ENCODE results near the gene CXCR6. TPM values are rescaled to one million over a fixed set of nuclear protein-coding genes. Genes with fewer than 3 reads are reported as not detected.

The CXCR6 gene
- total and polyA plus RNA-seq, 8 donors = 0.61 to 4.1 (median 1.2) TPM

DNA sequence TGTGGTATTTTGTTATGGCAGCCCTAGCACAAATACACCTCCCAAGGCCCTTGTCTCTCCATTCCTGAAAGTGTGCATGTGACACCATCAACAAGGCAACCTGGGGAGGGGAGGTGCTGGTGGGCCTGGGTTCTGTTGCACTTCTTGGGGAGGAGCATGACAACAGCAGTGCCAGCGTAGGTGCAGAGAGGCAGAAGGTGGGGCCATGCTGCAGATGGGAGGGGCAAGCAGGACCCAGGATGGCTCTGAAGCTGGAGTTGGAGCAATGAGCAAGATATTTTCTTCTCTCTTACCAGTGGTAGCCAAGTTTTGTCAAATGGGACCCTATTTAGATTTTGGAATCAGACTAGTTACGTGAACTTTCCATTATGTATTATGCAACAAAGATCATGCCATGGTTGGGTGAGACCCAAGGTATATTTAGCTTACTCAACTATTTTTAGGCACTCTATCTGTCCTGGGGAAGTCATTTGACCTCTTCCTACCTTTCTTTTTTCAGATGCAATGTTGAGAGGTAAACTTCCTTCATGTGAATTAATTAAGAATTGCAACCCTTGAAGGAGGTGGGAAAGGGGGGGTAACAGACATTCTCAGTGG is 49.0 kb downstream of the CXCR6 start:
- no peak for ATAC-seq
- Histone ChIP-seq H3K27me3 (no peaks in the 10 kb centered on the region), H3K4me1 (peaks cover 44 to 81% of the 10 kb centered on the region in 2 donors), H3K27ac (peak overlapping the region; percentile 23 to 41), H3K36me3 (no peaks in the 10 kb centered on the region), H3K9me3 (no peaks in the 10 kb centered on the region), H3K4me3 (no peak overlapping the region)
- no peak for DNase-seq
- intact Hi-C loops (cut with DNase I) = no loop called here
- TF ChIP-seq, protein P1, sequence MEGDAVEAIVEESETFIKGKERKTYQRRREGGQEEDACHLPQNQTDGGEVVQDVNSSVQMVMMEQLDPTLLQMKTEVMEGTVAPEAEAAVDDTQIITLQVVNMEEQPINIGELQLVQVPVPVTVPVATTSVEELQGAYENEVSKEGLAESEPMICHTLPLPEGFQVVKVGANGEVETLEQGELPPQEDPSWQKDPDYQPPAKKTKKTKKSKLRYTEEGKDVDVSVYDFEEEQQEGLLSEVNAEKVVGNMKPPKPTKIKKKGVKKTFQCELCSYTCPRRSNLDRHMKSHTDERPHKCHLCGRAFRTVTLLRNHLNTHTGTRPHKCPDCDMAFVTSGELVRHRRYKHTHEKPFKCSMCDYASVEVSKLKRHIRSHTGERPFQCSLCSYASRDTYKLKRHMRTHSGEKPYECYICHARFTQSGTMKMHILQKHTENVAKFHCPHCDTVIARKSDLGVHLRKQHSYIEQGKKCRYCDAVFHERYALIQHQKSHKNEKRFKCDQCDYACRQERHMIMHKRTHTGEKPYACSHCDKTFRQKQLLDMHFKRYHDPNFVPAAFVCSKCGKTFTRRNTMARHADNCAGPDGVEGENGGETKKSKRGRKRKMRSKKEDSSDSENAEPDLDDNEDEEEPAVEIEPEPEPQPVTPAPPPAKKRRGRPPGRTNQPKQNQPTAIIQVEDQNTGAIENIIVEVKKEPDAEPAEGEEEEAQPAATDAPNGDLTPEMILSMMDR (IDR thresholded peaks at IDR 0.05) = no peak

DNA sequence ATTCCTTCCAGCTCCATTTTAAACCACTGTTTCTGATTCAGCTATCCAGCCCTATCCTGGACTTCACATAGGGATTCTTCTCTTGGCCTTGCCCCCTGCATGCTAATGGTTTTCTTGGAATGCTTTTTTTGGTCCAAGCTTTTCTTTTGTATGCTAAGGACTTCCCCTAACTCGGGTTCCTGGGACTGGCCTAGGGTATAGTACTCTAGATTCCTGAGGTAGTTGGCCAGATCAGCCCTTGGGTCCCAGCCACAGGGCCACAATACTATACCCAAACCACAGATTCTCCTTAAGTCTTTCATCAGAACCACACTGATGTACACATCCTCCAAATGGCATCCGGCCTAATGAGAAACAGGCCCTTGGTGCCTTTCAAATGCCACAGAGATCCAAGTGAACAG is 49.6 kb downstream of the CXCR6 start:
- no peak overlapping the region for H3K4me3 ChIP-seq
- TF ChIP-seq, protein P1 (IDR thresholded peaks at IDR 0.05) = no peak
- H3K4me1 ChIP-seq = peaks cover 39 to 75% of the 10 kb centered on the region in 2 donors
- H3K36me3 ChIP-seq = no peaks in the 10 kb centered on the region
- no peak for DNase-seq
- H3K27me3 ChIP-seq = no peaks in the 10 kb centered on the region
- ATAC-seq = no peak
- peak overlapping the region; percentile 2 to 41 for H3K27ac ChIP-seq
- intact Hi-C loops (cut with DNase I) = no loop called here
- H3K9me3 ChIP-seq = no peaks in the 10 kb centered on the region

DNA sequence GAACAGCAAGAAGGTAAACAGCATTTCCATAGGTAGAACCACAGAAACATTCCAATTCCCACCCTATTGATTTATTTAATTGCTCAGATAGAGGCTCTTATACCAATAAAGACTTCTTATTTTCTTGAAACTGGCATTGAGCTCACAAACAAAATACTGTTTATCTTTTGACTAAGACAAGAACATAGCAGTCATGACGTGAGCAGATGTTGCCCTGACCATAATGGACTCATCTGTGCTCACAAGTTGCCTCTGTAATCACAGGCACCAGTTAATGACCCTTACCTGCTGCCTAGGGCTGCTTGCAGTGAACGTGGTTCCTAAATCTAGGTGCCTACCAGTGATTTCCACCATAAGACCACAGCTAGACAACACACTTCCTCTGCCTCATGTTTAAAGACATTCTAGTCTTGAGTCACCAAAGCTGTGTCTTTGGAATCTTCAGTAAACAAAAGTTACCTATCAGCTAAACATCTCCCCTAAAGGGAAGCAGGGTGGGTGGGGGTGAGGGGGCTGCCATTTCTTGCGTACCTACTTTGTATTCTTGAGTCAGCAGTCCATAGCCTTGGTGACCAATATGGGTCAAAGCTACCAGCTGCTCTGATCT is 50.3 kb downstream of the CXCR6 start:
- TF ChIP-seq, protein P1 (IDR thresholded peaks at IDR 0.05) = no peak
- H3K4me3 ChIP-seq = no peak overlapping the region
- peaks cover 32 to 68% of the 10 kb centered on the region in 2 donors for H3K4me1 ChIP-seq
- intact Hi-C loops (cut with DNase I) = no loop called here
- no peak for ATAC-seq
- no peaks in the 10 kb centered on the region for H3K9me3 ChIP-seq
- H3K27ac ChIP-seq = peak overlapping the region; percentile 2 to 41
- H3K36me3 ChIP-seq = no peaks in the 10 kb centered on the region
- no peaks in the 10 kb centered on the region for H3K27me3 ChIP-seq
- no peak for DNase-seq

DNA sequence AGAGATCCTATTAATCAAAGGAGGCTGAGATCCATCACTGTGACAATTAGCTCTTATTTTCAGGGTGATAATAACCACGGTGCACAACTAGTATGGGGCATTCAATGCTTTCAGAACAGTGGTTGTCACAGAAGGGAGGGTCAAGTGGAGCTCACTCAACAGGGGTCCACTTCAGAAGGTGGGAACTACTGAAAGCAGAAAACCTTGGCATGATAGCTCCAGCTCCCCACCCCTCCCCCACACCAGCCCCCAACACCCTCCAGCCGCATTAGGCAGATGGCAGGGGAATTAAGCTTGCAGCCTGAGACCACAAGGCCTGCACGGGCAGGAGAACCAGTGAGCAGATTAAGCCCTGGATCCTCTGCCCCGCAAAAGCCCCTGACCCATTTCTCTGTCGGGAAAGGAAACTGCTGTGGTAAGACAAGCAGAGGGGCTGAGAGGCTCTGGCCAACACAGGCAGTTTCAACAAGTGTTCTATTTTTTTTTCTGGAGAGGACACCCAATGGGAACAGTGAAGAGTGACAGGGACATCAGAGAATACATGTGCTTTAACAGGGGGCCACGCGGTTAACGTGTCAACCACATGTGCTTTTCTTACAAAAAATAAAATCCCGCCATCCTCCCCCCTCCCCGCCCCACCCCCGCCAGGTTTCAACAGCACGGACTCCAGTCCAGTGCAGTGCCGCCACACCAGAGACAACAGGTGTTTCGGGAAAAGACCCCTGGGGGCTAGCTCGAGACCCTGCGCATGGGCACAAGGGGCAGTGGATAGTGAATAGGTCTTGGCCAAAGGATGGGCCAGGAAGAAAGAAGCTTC is 51.4 kb downstream of the CXCR6 start:
- no peaks in the 10 kb centered on the region for H3K36me3 ChIP-seq
- intact Hi-C loops (cut with DNase I) = no loop called here
- H3K27me3 ChIP-seq = no peaks in the 10 kb centered on the region
- H3K9me3 ChIP-seq = no peaks in the 10 kb centered on the region
- TF ChIP-seq, protein P1 (IDR thresholded peaks at IDR 0.05) = no peak
- H3K4me3 ChIP-seq = peak overlapping the region; percentile 70 to 96
- ATAC-seq (peak; percentile 48), DNase-seq (no peak)
- H3K27ac ChIP-seq = peak overlapping the region; percentile 87 to 91
- H3K4me1 ChIP-seq = peaks cover 26 to 57% of the 10 kb centered on the region in 2 donors
